ENCODE data around the gene NTRK2.
A peak's percentile ranks its signal among the peaks of the same experiment; 100 is the strongest.

Gene NTRK2

GRCh38 chr9:84681516-84682285 is 12.2 kb downstream of the NTRK2 start:
- DNase-seq (ENCODE audit: low read depth, low spot score) = no peak

- no peak for DNase-seq (ENCODE audit: low read depth, low spot score)
Measured at GRCh38 chr9:84686068-84686467, 16.5 kb downstream of the NTRK2 start.

- DNase-seq (ENCODE audit: low read depth, low spot score) = no peak
Measured at GRCh38 chr9:84688956-84689355, 19.4 kb downstream of the NTRK2 start.

GRCh38 chr9:84691634-84692033 is 22.1 kb downstream of the NTRK2 start:
- DNase-seq (ENCODE audit: low read depth, low spot score) = no peak

GRCh38 chr9:84694248-84694647 is 24.7 kb downstream of the NTRK2 start:
- no peak for DNase-seq (ENCODE audit: low read depth, low spot score)

- DNase-seq (ENCODE audit: low read depth, low spot score) = no peak
Measured at GRCh38 chr9:84697042-84697441, 27.5 kb downstream of the NTRK2 start.

GRCh38 chr9:84697509-84698114 is 28.1 kb downstream of the NTRK2 start:
- peak; percentile 94 for DNase-seq (ENCODE audit: low read depth, low spot score)

GRCh38 chr9:84698323-84698722 is 28.8 kb downstream of the NTRK2 start:
- no peak for DNase-seq (ENCODE audit: low read depth, low spot score)

GRCh38 chr9:84699984-84700383 is 30.5 kb downstream of the NTRK2 start:
- DNase-seq (ENCODE audit: low read depth, low spot score) = no peak

- DNase-seq (ENCODE audit: low read depth, low spot score) = no peak
Measured at GRCh38 chr9:84701801-84702200, 32.3 kb downstream of the NTRK2 start.

- no peak for DNase-seq (ENCODE audit: low read depth, low spot score)
Measured at GRCh38 chr9:84702471-84702870, 32.9 kb downstream of the NTRK2 start.

- no peak for DNase-seq (ENCODE audit: low read depth, low spot score)
Measured at GRCh38 chr9:84703793-84704192, 34.3 kb downstream of the NTRK2 start.

- DNase-seq (ENCODE audit: low read depth, low spot score) = no peak
Measured at GRCh38 chr9:84705128-84705527, 35.6 kb downstream of the NTRK2 start.

GRCh38 chr9:84708400-84708799 is 38.9 kb downstream of the NTRK2 start:
- DNase-seq (ENCODE audit: low read depth, low spot score) = peak; percentile 16

GRCh38 chr9:84709056-84709455 is 39.5 kb downstream of the NTRK2 start:
- no peak for DNase-seq (ENCODE audit: low read depth, low spot score)

- DNase-seq (ENCODE audit: low read depth, low spot score) = no peak
Measured at GRCh38 chr9:84710701-84711397, 41.3 kb downstream of the NTRK2 start.

- DNase-seq (ENCODE audit: low read depth, low spot score) = no peak
Measured at GRCh38 chr9:84711398-84711777, 41.9 kb downstream of the NTRK2 start.

- no peak for DNase-seq (ENCODE audit: low read depth, low spot score)
Measured at GRCh38 chr9:84711936-84712335, 42.4 kb downstream of the NTRK2 start.

- no peak for DNase-seq (ENCODE audit: low read depth, low spot score)
Measured at GRCh38 chr9:84716217-84716616, 46.7 kb downstream of the NTRK2 start.

- DNase-seq (ENCODE audit: low read depth, low spot score) = no peak
Measured at GRCh38 chr9:84718476-84718875, 48.9 kb downstream of the NTRK2 start.

GRCh38 chr9:84722388-84722989 is 53.0 kb downstream of the NTRK2 start:
- DNase-seq (ENCODE audit: low read depth, low spot score) = no peak

- no peak for DNase-seq (ENCODE audit: low read depth, low spot score)
Measured at GRCh38 chr9:84723426-84723825, 53.9 kb downstream of the NTRK2 start.
